SU-DHL-6 (cell line): ENCODE results near the gene HNRNPM.

Experiments used
- CTCF ChIP-seq: fragments of 200-600 bp; sonication (generic); IDR thresholded peaks from one replicate; pipeline ENCODE4 v1.5.1; 2017; ENCODE audit warnings: antibody characterized with exemption, mild to moderate bottlenecking, low read length, moderate library complexity; ENCODE audit not compliant: insufficient read depth, poor library complexity, severe bottlenecking
- EZH2phosphoT487 ChIP-seq: fragments of 200-600 bp; sonication (generic), shearing (Covaris generic); conservative IDR thresholded peaks from 2 replicates; pipeline ENCODE4 v1.6.1; 2018; ENCODE audit warnings: mild to moderate bottlenecking, antibody characterized with exemption, low read length, moderate library complexity, mixed read lengths

GRCh38 chr19:8438236-8438635 lies 6.5 kb upstream of the HNRNPM start:
- TF ChIP-seq CTCF (no peak), EZH2phosphoT487 (no peak)
